HG02610 (cell line): ENCODE results near the gene AAMDC.
"Not testable (repeated sequence)": the region's sequence is repeated elsewhere in the genome, so short reads cannot be mapped to it uniquely, and the experiment has no call there.

Experiments
- ATAC-seq: cut with Tn5 transposase; IDR thresholded peaks from one replicate; pipeline ENCODE4 v1.9.1; 2021; ENCODE audit warnings: mild to moderate bottlenecking, moderate library complexity; ENCODE audit not compliant: unreplicated experiment

Gene AAMDC

GRCh38 chr11:77883775-77884174 is 62.8 kb downstream of the AAMDC start:
- ATAC-seq, result no peak

GRCh38 chr11:77884186-77884828 is 63.4 kb downstream of the AAMDC start:
- no peak for ATAC-seq

- no peak for ATAC-seq
Observed at GRCh38 chr11:77884829-77885190, 63.9 kb downstream of the AAMDC start.

DNA sequence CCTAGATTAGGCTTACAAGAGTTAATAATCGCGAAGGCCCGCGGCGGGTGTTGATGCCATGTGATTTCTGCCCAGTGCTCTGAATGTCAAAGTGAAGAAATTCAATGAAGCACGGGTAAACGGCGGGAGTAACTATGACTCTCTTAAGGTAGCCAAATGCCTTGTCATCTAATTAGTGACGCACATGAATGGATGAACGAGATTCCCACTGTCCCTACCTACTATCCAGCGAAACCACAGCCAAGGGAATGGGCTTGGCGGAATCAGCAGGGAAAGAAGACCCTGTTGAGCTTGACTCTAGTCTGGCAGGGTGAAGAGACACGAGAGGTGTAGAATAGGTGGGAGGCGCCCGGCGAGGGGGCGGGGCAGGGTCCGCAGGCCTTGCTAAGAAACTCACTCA is 65.5 kb downstream of the AAMDC start:
- ATAC-seq, result no peak

GRCh38 chr11:77889045-77889444 is 68.1 kb downstream of the AAMDC start:
- not testable (repeated sequence) for ATAC-seq

- ATAC-seq, result not testable (repeated sequence)
Observed at GRCh38 chr11:77890100-77890614, 69.2 kb downstream of the AAMDC start.

DNA sequence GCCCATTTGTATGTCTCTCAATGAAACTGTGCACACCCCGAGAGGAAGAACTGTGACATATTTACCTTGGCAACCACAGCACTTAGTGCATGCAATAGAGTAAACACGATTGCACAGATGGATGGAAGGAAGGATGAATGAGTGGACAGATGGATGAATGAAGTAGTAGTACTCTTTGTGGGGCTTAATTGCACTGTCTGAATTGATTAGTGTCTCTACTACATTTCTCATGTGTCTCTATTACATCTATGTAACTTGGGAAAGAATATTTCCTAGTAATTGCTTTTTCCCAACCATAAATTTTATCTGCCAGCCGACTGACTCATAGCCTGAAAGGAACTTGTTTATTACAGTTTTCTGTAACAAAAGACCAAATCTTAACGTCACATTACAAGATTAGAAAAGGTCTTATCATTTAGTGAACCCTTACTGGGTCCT is 69.7 kb downstream of the AAMDC start:
- not testable (repeated sequence) for ATAC-seq

GRCh38 chr11:77891256-77891655 is 70.3 kb downstream of the AAMDC start:
- ATAC-seq, result not testable (repeated sequence)

DNA sequence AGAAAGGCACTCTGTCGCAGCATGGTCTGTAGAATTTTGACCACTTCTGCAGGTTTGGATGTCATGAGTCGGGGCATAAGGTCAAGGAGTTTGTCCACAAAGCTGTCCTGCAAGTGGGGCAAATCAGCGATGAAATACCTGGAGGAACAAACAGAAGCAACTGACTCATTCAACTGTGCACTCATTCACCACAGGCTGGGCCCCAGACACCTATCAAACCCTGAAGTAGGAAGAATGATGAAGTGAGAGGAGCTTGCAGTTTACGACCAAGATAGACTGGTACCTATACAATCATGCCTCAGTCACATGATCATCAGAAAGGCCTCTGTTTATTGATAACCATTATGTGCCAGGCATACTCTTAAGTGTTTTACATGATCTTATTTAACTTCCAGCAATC is 70.8 kb downstream of the AAMDC start:
- not testable (repeated sequence) for ATAC-seq

- ATAC-seq, result not testable (repeated sequence)
Observed at GRCh38 chr11:77894949-77895348, 74.0 kb downstream of the AAMDC start.

- no peak for ATAC-seq
Observed at GRCh38 chr11:77908835-77909234, 87.9 kb downstream of the AAMDC start.

DNA sequence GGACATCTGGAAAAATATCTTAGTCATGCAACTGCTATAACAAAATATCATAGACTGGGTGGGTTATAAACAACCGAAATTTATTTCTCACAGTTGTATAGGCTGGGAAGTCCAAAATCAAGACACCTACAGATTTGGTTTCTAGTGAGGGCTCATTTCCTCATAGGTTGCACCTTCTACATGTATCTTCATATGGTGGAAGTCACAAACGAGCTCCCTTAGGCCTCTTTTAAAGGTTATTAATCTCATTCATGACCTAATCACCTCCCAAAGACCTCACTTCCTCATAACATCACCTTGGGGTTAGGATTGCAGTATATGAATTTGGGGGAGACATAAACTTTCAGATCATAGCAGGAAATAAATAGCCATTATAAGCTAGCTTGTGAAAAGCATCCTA is 88.3 kb downstream of the AAMDC start:
- no peak for ATAC-seq

DNA sequence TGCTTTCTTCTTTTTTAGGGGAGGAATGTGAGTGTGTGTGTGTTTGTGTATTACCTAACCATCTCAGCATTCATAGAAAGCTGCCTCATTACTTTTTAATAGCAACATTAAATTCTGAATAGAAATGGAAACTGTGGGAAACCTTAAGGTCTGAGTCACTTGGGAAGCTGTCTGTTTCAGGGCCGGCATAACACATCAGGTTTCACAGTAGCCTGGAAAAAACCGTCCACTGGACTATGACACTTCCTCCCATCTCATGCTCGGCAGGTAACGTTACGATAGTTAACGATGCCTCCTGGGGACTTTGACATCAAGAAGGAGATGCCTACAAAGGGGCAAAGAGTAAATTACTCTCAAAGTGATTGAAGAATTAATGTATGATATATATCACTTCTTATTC is 89.9 kb downstream of the AAMDC start:
- ATAC-seq, result not testable (repeated sequence)

DNA sequence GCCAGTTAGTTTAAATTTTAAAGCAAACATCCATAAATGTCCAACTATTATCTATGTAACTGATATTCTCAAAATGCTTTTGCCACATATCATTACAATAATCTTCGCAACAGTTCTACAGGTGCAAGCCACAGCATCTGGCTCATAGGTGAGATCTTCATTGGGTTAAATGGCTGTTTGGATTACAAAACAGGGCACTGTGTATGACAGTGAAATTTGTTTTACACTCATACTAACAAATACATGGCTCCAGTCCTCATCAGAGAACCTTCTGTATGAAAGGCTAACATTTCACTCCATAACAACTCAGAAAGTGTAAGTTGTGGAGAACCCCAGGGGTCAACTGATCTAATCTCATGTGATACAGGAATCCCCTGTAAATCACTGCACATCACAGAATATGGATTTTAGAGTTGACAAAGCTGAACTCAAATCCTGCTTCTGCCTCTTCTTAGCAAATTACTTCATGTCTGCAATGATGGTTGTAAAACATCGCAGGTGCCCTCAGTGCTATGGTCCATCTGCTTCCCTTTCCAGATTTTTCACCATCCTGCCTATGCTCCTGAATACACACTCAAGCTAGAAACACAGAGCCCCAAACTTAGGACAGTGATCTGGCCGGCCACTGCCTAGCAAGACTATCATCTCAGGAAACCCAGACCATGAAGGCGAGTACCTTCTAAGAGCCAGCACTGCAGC is 92.8 kb downstream of the AAMDC start:
- ATAC-seq, result not testable (repeated sequence)

DNA sequence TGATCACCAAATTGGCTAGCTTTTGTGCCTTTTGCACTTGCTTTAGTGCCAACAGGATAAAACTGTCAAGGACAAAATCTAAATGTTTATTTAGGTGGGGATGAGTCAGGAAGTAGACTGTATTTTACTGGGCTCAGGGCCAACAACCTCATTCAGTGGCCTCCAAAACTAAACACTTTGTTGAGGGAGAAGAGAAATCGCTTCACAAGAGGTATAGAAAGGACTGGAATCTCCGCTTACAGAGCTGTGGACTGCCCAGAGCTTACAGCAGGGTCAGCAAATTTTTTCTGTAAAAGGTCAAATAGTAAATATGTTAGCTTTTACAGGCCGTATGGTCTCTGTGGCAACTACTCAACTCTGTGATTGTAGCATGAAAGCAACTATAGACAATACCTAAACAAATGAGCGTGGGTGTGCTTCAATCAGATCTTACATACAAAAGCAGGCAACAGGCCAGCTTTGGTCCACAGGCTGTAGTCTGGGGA is 93.4 kb downstream of the AAMDC start:
- ATAC-seq, result not testable (repeated sequence)

DNA sequence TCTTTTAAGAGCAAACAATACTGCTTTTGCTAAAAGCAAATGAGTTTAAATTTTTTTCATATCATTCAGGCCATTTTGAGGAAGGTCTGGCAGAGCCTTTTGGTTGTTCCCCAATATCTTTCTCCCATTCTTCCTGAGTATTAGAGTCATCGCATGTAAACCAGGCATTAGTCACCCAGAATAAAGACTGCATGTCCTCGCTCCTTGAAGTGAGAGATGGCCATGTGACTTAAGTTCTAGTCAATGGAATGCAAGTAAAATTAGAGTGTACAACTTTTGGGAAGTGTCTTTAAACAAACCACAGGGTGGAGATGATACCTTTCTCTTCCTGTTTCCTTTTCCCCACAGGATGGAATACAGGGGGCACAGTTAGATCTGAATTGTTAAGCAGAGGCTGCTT is 96.8 kb downstream of the AAMDC start:
- not testable (repeated sequence) for ATAC-seq
